Measurements from ENCODE around the gene CDKN1C. TPM values are rescaled to one million over a fixed set of nuclear protein-coding genes. Genes with fewer than 3 reads are reported as not detected.

The CDKN1C gene
- total and polyA plus RNA-seq, 2 donors from 2014 or later, result 54.8 to 192 TPM

GRCh38 chr11:2834503-2835273, 50.9 kb downstream of the CDKN1C start:
- H3K9ac ChIP-seq (ENCODE audit: low read length in 3 of 3), result no peak overlapping the region
- H3K9me3 ChIP-seq (ENCODE audit: control insufficient read depth in 2 of 3, insufficient read depth in 1 of 3, low read length in 3 of 3), result no peaks in the 10 kb centered on the region
- no peak overlapping the region for H3K4me3 ChIP-seq (ENCODE audit: low read length in 3 of 3)
- TF ChIP-seq, protein P1, sequence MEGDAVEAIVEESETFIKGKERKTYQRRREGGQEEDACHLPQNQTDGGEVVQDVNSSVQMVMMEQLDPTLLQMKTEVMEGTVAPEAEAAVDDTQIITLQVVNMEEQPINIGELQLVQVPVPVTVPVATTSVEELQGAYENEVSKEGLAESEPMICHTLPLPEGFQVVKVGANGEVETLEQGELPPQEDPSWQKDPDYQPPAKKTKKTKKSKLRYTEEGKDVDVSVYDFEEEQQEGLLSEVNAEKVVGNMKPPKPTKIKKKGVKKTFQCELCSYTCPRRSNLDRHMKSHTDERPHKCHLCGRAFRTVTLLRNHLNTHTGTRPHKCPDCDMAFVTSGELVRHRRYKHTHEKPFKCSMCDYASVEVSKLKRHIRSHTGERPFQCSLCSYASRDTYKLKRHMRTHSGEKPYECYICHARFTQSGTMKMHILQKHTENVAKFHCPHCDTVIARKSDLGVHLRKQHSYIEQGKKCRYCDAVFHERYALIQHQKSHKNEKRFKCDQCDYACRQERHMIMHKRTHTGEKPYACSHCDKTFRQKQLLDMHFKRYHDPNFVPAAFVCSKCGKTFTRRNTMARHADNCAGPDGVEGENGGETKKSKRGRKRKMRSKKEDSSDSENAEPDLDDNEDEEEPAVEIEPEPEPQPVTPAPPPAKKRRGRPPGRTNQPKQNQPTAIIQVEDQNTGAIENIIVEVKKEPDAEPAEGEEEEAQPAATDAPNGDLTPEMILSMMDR (IDR thresholded peaks at IDR 0.05; ENCODE audit: borderline replicate concordance, extremely low read depth, insufficient read depth), result no peak
- intact Hi-C loops (cut with DNase I), result no loop called here
- no peak for FAIRE-seq
- DNase-seq, result peak in 1 of 5 donors; percentile 59
- no peaks in the 10 kb centered on the region for H3K36me3 ChIP-seq (ENCODE audit: control insufficient read depth in 2 of 3, insufficient read depth in 3 of 3, low read length in 3 of 3)
- no peaks in the 10 kb centered on the region for H3K27me3 ChIP-seq (ENCODE audit: control insufficient read depth, insufficient read depth, low read length)
- H3K27ac ChIP-seq (ENCODE audit: low read depth in 2 of 2, low read length in 2 of 2), result no peak overlapping the region
- peaks cover 0 to 6% (median 0%) of the 10 kb centered on the region in 3 donors for H3K4me1 ChIP-seq (ENCODE audit: control insufficient read depth in 2 of 3, insufficient read depth in 2 of 3, low read depth in 1 of 3, low read length in 3 of 3)

GRCh38 chr11:2833716-2834502, 51.7 kb downstream of the CDKN1C start:
- DNase-seq (peak in 1 of 5 donors; percentile 78), FAIRE-seq (no peak)
- TF ChIP-seq, protein P1 (IDR thresholded peaks at IDR 0.05; ENCODE audit: borderline replicate concordance, extremely low read depth, insufficient read depth), result no peak
- H3K9ac ChIP-seq (ENCODE audit: low read length in 3 of 3), result no peak overlapping the region
- no peaks in the 10 kb centered on the region for H3K27me3 ChIP-seq (ENCODE audit: control insufficient read depth, insufficient read depth, low read length)
- no peaks in the 10 kb centered on the region for H3K36me3 ChIP-seq (ENCODE audit: control insufficient read depth in 2 of 3, insufficient read depth in 3 of 3, low read length in 3 of 3)
- no peak overlapping the region for H3K27ac ChIP-seq (ENCODE audit: low read depth in 2 of 2, low read length in 2 of 2)
- peaks cover 0 to 5% (median 0%) of the 10 kb centered on the region in 3 donors for H3K9me3 ChIP-seq (ENCODE audit: control insufficient read depth in 2 of 3, insufficient read depth in 1 of 3, low read length in 3 of 3)
- intact Hi-C loops (cut with DNase I), result no loop called here
- no peak overlapping the region for H3K4me3 ChIP-seq (ENCODE audit: low read length in 3 of 3)
- H3K4me1 ChIP-seq (ENCODE audit: control insufficient read depth in 2 of 3, insufficient read depth in 2 of 3, low read depth in 1 of 3, low read length in 3 of 3), result peaks cover 0 to 6% (median 0%) of the 10 kb centered on the region in 3 donors

Other genes with a start within 250 kb of the CDKN1C start
- gene KCNQ1OT1, start 185.8 kb downstream of the CDKN1C start, total RNA-seq, result 4.4 TPM
- gene KCNQ1OT1, start 185.8 kb downstream of the CDKN1C start, polyA plus RNA-seq (ENCODE audit: insufficient read depth, low read depth, low replicate concordance), result 0.22 TPM
- gene PHLDA2, start 43.6 kb upstream of the CDKN1C start, total RNA-seq, result 19.7 TPM
- gene PHLDA2, start 43.6 kb upstream of the CDKN1C start, polyA plus RNA-seq (ENCODE audit: insufficient read depth, low read depth, low replicate concordance), result 9.0 TPM
- gene NAP1L4, start 106.6 kb upstream of the CDKN1C start, total RNA-seq, result 133 TPM
- 120 TPM for gene NAP1L4, start 106.6 kb upstream of the CDKN1C start, polyA plus RNA-seq (ENCODE audit: insufficient read depth, low read depth, low replicate concordance)
- gene CARS1, start 171.6 kb upstream of the CDKN1C start, total RNA-seq, result 49.5 TPM
- gene CARS1, start 171.6 kb upstream of the CDKN1C start, polyA plus RNA-seq (ENCODE audit: insufficient read depth, low read depth, low replicate concordance), result 26.5 TPM